Sigmoid colon (tissue), 7 donors: ENCODE data around the gene DIP2C. TPM values are rescaled to one million over a fixed set of nuclear protein-coding genes. Genes with fewer than 3 reads are reported as not detected.

Experiments used
- DNase-seq: peaks from one replicate; pipeline ENCODE4 v3.0.0-alpha.2; 2019
- H3K27ac ChIP-seq, 4 donors: fragments of 200-600 bp; sonication (generic); one replicate each; pipeline ENCODE4 v1.5.1; 2016 to 2019; ENCODE audit warnings: mild to moderate bottlenecking in 1 of 4
- H3K27me3 ChIP-seq, 3 donors: fragments of 200-600 bp; sonication (generic); one replicate each; pipeline ENCODE4 v1.5.1; 2019; ENCODE audit warnings: mild to moderate bottlenecking in 1 of 3
- H3K36me3 ChIP-seq, 4 donors: fragments of 200-600 bp; sonication (generic); one replicate each; pipeline ENCODE4 v1.5.1; 2016 to 2019
- H3K4me1 ChIP-seq, 4 donors: fragments of 200-600 bp; sonication (generic); one replicate each; pipeline ENCODE4 v1.5.1; 2017 to 2019
- H3K4me3 ChIP-seq, 4 donors: fragments of 200-600 bp; sonication (generic); one replicate each; pipeline ENCODE4 v1.5.1; 2017 to 2019; ENCODE audit warnings: mild to moderate bottlenecking in 2 of 4, moderate library complexity in 1 of 4
- H3K9me3 ChIP-seq, 4 donors: fragments of 200-600 bp in 3 of 4; sonication (generic) in 3 of 4; one replicate each; pipeline versions ENCODE4 v1.5.1 to v1.6.1; 2013 to 2019
- EP300 ChIP-seq, 4 donors: sonication (generic); formaldehyde crosslinking; IDR thresholded peaks; one replicate each; pipeline ENCODE4 v1.6.1; 2017; ENCODE audit warnings: antibody characterized with exemption in 4 of 4
- POLR2A ChIP-seq, 2 donors: fragments of 450-650 bp; IDR thresholded peaks; one replicate each; pipeline ENCODE4 v1.6.1; 2016; ENCODE audit warnings: antibody characterized with exemption in 2 of 2, mild to moderate bottlenecking in 2 of 2, moderate library complexity in 2 of 2
- POLR2AphosphoS5 ChIP-seq, 4 donors: sonication (generic); formaldehyde crosslinking; IDR thresholded peaks; one replicate each; pipeline ENCODE4 v1.6.1; 2017; ENCODE audit warnings: antibody characterized with exemption in 4 of 4
- WGBS, 2 donors: extraction: QIAGEN DNeasy Blood & Tissue Kit; methylation state at CpG; one replicate each; pipeline ENCODE4 v1.1.7; 2013; 5-methylcytosine and 5-hydroxymethylcytosine counted together
- intact Hi-C: fragments of 100-400 bp; cut with DNase I; formaldehyde crosslinking; loops from one replicate; pipeline ENCODE4 v1.15.1; 2023
- polyA plus RNA-seq, 3 donors: library from polyadenylated mRNA; stranded (reverse); fragments of 200-250 nt; gene quantifications; one replicate each; pipeline ENCODE4 v1.2.3, GENCODE V29; 2013
- total RNA-seq, 4 donors: library from RNA; depleted of rRNA; stranded (reverse); fragments of >200 nt; gene quantifications; one replicate each; pipeline ENCODE4 v1.1.0, GENCODE V29; 2016
- TF ChIP-seq, protein P1 (sequence below), 4 experiments: fragments of 450-650 bp in 3 of 4; fragments of 200-600 bp in 1 of 4; IDR thresholded peaks; one replicate each; pipeline ENCODE4 v1.5.1; 2016 to 2019; ENCODE audit warnings: antibody characterized with exemption in 4 of 4, mild to moderate bottlenecking in 3 of 4, moderate library complexity in 2 of 4
- donor health status: healthy with polysubstance abuse.
- donor health status: Bipolar disorder and iron deficiency.
- donor health status: healthy.

Gene DIP2C
- total and polyA plus RNA-seq, 7 donors: 1.8 to 67.9 (median 42.1) TPM

DNA sequence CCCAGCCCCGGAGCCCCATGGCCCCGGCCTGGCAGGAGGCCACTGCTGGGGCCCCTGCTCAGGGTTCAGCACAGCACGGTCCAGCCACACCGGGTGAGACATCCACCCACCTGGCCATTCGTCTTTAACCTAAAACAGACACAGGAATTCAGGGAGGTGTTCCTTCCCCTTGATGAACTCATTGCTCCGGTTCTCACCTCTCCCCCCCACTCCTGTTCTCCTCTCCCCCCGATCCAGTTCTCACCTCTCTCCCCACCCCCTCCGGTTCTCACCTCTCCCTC lies 129.8 kb downstream of the DIP2C start:
- intact Hi-C loops: loop anchor here (5.0 kb wide), 1 partner anchor 37 kb away; no protein-coding TSS in a partner anchor

DNA sequence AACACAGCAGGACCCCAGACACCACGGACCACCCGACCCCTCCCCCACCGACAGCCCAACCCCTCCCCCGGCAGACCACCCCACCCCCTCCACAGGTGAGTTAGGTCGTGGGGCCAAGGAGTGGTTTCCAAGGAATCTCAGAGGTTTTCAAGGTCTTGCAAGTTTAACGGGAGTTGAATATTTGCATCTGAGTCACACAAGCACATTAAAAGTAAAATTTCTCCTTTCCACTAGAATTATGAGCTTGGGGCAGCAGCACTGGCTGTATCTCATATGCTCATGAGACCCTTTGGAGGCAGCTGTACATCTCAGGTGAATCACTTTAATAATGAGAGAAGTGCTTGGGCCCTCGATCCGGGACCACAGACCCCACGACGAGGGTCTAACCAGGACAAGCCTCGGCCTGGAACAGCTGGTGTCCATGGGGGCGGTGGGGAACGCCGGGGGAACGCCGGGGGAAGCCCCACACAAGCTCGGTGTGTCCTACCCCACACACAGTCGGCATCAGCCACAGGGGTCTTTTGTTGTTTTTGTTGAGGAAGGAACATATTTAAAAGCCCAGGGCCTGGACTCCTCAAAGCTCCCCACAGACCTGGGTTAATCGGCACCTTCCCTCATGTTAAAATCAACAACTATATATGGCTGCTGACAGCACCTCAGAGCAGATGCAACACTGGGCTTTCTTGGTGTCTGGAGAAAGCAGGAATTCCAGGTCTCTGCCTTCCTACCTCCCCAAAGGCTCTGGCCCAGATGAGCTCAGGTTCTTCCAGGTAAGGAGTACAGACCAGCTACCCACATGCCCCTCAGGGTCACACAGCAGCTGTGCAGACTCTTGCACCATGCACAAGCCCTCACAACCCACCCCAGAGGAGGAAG lies 130.3 kb downstream of the DIP2C start:
- 83 to 84% methylated on average over 19 of the region's 19 CpGs for WGBS, 2 donors
- Histone ChIP-seq H3K4me3 (no peak overlapping the region), H3K27me3 (no peaks in the 10 kb centered on the region), H3K4me1 (peaks cover 0 to 79% (median 66%) of the 10 kb centered on the region in 4 donors), H3K36me3 (no peaks in the 10 kb centered on the region), H3K9me3 (peaks cover 0 to 2% (median 0%) of the 10 kb centered on the region in 4 donors), H3K27ac (no peak overlapping the region)
- intact Hi-C loops: no loop called here
- DNase-seq: no peak
- no peak for TF ChIP-seq EP300 (IDR thresholded peaks at IDR 0.05)
- no peak for TF ChIP-seq POLR2AphosphoS5 (IDR thresholded peaks at IDR 0.05)
- TF ChIP-seq, protein P1, sequence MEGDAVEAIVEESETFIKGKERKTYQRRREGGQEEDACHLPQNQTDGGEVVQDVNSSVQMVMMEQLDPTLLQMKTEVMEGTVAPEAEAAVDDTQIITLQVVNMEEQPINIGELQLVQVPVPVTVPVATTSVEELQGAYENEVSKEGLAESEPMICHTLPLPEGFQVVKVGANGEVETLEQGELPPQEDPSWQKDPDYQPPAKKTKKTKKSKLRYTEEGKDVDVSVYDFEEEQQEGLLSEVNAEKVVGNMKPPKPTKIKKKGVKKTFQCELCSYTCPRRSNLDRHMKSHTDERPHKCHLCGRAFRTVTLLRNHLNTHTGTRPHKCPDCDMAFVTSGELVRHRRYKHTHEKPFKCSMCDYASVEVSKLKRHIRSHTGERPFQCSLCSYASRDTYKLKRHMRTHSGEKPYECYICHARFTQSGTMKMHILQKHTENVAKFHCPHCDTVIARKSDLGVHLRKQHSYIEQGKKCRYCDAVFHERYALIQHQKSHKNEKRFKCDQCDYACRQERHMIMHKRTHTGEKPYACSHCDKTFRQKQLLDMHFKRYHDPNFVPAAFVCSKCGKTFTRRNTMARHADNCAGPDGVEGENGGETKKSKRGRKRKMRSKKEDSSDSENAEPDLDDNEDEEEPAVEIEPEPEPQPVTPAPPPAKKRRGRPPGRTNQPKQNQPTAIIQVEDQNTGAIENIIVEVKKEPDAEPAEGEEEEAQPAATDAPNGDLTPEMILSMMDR (IDR thresholded peaks at IDR 0.05): no peak
- no peak for TF ChIP-seq POLR2A (IDR thresholded peaks at IDR 0.05)

More for the DNA sequence above, 129.8 kb downstream of the DIP2C start:
- no peak overlapping the region for H3K27ac ChIP-seq
- no peaks in the 10 kb centered on the region for H3K27me3 ChIP-seq
- WGBS, 2 donors: 70 to 81% methylated on average over 8 of the region's 8 CpGs
- H3K36me3 ChIP-seq: no peaks in the 10 kb centered on the region
- no peak for DNase-seq
- peaks cover 0 to 77% (median 61%) of the 10 kb centered on the region in 4 donors for H3K4me1 ChIP-seq
- peaks cover 0 to 4% (median 0%) of the 10 kb centered on the region in 4 donors for H3K9me3 ChIP-seq
- no peak overlapping the region for H3K4me3 ChIP-seq
- TF ChIP-seq POLR2A (IDR thresholded peaks at IDR 0.05) (no peak), EP300 (IDR thresholded peaks at IDR 0.05) (no peak), POLR2AphosphoS5 (IDR thresholded peaks at IDR 0.05) (no peak)
- TF ChIP-seq, protein P1 (IDR thresholded peaks at IDR 0.05): no peak

- peaks cover 0 to 86% (median 69%) of the 10 kb centered on the region in 4 donors for H3K4me1 ChIP-seq
- intact Hi-C loops: no loop called here
- no peaks in the 10 kb centered on the region for H3K36me3 ChIP-seq
- TF ChIP-seq POLR2A (IDR thresholded peaks at IDR 0.05) (no peak), EP300 (IDR thresholded peaks at IDR 0.05) (no peak), POLR2AphosphoS5 (IDR thresholded peaks at IDR 0.05) (no peak)
- TF ChIP-seq, protein P1 (IDR thresholded peaks at IDR 0.05): no peak
- H3K9me3 ChIP-seq: no peaks in the 10 kb centered on the region
- H3K4me3 ChIP-seq: no peak overlapping the region
- no peak for DNase-seq
- WGBS, 2 donors: 88 to 91% methylated on average over 17 of the region's 17 CpGs
- no peaks in the 10 kb centered on the region for H3K27me3 ChIP-seq
- no peak overlapping the region for H3K27ac ChIP-seq
Measured at GRCh38 chr10:558364-558763, 131.1 kb downstream of the DIP2C start.

- H3K4me3 ChIP-seq: no peak overlapping the region
- H3K4me1 ChIP-seq: peaks cover 0 to 86% (median 69%) of the 10 kb centered on the region in 4 donors
- 70 to 85% methylated on average over 10 of the region's 10 CpGs for WGBS, 2 donors
- no peaks in the 10 kb centered on the region for H3K27me3 ChIP-seq
- DNase-seq: no peak
- TF ChIP-seq, protein P1 (IDR thresholded peaks at IDR 0.05): no peak
- TF ChIP-seq POLR2AphosphoS5 (IDR thresholded peaks at IDR 0.05) (no peak), POLR2A (IDR thresholded peaks at IDR 0.05) (no peak), EP300 (IDR thresholded peaks at IDR 0.05) (no peak)
- intact Hi-C loops: no loop called here
- H3K36me3 ChIP-seq: no peaks in the 10 kb centered on the region
- H3K27ac ChIP-seq: no peak overlapping the region
- H3K9me3 ChIP-seq: no peaks in the 10 kb centered on the region
Measured at GRCh38 chr10:557792-558328, 131.6 kb downstream of the DIP2C start.
